K562 (cell line): Measurements from ENCODE around the gene ANKRD13D. TPM values are rescaled to one million over a fixed set of nuclear protein-coding genes. Genes with fewer than 3 reads are reported as not detected.

Experiments used
- BHLHE40 ChIP-seq: IDR thresholded peaks from 2 replicates; pipeline ENCODE4 v1.6.1; 2011; ENCODE audit warnings: low read length, improper control_type of control experiment
- CUX1 ChIP-seq: fragments of 200-800 bp; sonication (Bioruptor generic); IDR thresholded peaks from 2 replicates; pipeline ENCODE4 v1.6.1; 2016; ENCODE audit warnings: missing genetic modification characterization, missing compliant biosample characterization
- DACH1 ChIP-seq: fragments of 450-650 bp; IDR thresholded peaks from 2 replicates; pipeline ENCODE4 v1.6.1; 2018; ENCODE audit not compliant: partially characterized antibody
- DMBX1 ChIP-seq: fragments of 250-450 bp; sonication (Bioruptor Pico); IDR thresholded peaks from 2 replicates; pipeline ENCODE4 v1.8.0; 2022; ENCODE audit warnings: inconsistent platforms, mild to moderate bottlenecking, moderate library complexity, borderline replicate concordance
- E2F6 ChIP-seq, 2 experiments: IDR thresholded peaks; 2 replicates each; pipeline ENCODE4 v1.6.1; 2011; ENCODE audit warnings: borderline replicate concordance in 1 of 2, control low read depth in 1 of 2, low read depth in 1 of 2, low read length in 1 of 2, mild to moderate bottlenecking in 1 of 2, mixed read lengths in 1 of 2, moderate library complexity in 1 of 2; ENCODE audit not compliant: insufficient read depth in 1 of 2, insufficient read length in 1 of 2, poor library complexity in 1 of 2, severe bottlenecking in 1 of 2; ENCODE audit errors: extremely low read depth in 1 of 2
- EHMT2 ChIP-seq: fragments of 450-650 bp; IDR thresholded peaks from 2 replicates; pipeline ENCODE4 v1.6.1; 2018; ENCODE audit warnings: antibody characterized with exemption
- FOXJ2 ChIP-seq: fragments of 200-800 bp; sonication (Bioruptor generic); IDR thresholded peaks from 2 replicates; pipeline ENCODE4 v1.6.1; 2016; ENCODE audit warnings: missing genetic modification characterization, missing compliant biosample characterization
- FOXP1 ChIP-seq: sonication (generic); formaldehyde crosslinking; IDR thresholded peaks from 2 replicates; pipeline ENCODE4 v1.8.0; 2022; ENCODE audit warnings: mild to moderate bottlenecking, missing genetic modification reagents
- HNRNPUL1 ChIP-seq: fragments of 200-400 bp; formaldehyde crosslinking; IDR thresholded peaks from 2 replicates; pipeline ENCODE4 v1.6.1; 2017; ENCODE audit warnings: low read length
- LCOR ChIP-seq: sonication (generic); formaldehyde crosslinking; IDR thresholded peaks from 2 replicates; pipeline ENCODE4 v1.8.0; 2022; ENCODE audit warnings: mild to moderate bottlenecking, missing genetic modification reagents
- MIER1 ChIP-seq: fragments of 450-650 bp; IDR thresholded peaks from 2 replicates; pipeline ENCODE4 v1.6.1; 2016; ENCODE audit warnings: antibody characterized with exemption, mild to moderate bottlenecking, low read depth
- NRF1 ChIP-seq, 2 experiments: fragments of 450-650 bp; IDR thresholded peaks in 1 of 2; conservative IDR thresholded peaks in 1 of 2; 2 replicates each; pipeline ENCODE4 v1.6.1; 2014; ENCODE audit warnings: mild to moderate bottlenecking in 2 of 2
- RB1 ChIP-seq: fragments of 450-650 bp; IDR thresholded peaks from 2 replicates; pipeline ENCODE4 v1.6.1; 2017; ENCODE audit warnings: low read depth, mild to moderate bottlenecking
- SMAD1 ChIP-seq: fragments of 150-350 bp; IDR thresholded peaks from 2 replicates; pipeline ENCODE4 v1.6.1; 2014; ENCODE audit warnings: low read length, low read depth; ENCODE audit not compliant: partially characterized antibody
- SREBF1 ChIP-seq: fragments of 150-350 bp; IDR thresholded peaks from 2 replicates; pipeline ENCODE4 v1.6.1; 2014; ENCODE audit warnings: antibody characterized with exemption, low read depth, low read length, borderline replicate concordance
- SRSF7 ChIP-seq: fragments of 200-400 bp; formaldehyde crosslinking; optimal IDR thresholded peaks from 2 replicates; pipeline ENCODE3; 2017; ENCODE audit warnings: mild to moderate bottlenecking, low read depth, low read length
- STAT5B ChIP-seq: fragments of 250-450 bp; sonication (Bioruptor Pico); IDR thresholded peaks from 2 replicates; pipeline ENCODE4 v1.8.0; 2021; ENCODE audit warnings: mild to moderate bottlenecking, inconsistent platforms
- TCF3 ChIP-seq: sonication (generic); formaldehyde crosslinking; IDR thresholded peaks from 2 replicates; pipeline ENCODE4 v1.4.0; 2020; ENCODE audit warnings: mild to moderate bottlenecking, missing genetic modification reagents
- THRAP3 ChIP-seq: fragments of 450-650 bp; IDR thresholded peaks from 2 replicates; pipeline ENCODE4 v1.6.1; 2016; ENCODE audit warnings: mild to moderate bottlenecking, inconsistent platforms, borderline replicate concordance
- XRCC4 ChIP-seq: IDR thresholded peaks from one replicate; pipeline ENCODE4 v1.6.1; 2011; ENCODE audit not compliant: insufficient read depth, insufficient read length; ENCODE audit errors: extremely low read depth
- ZBTB7A ChIP-seq: IDR thresholded peaks from 2 replicates; pipeline ENCODE4 v1.6.1; 2011; ENCODE audit warnings: low read depth, mild to moderate bottlenecking, low read length, moderate library complexity, borderline replicate concordance; ENCODE audit not compliant: control insufficient read depth
- ZNF134 ChIP-seq: fragments of 250-450 bp; sonication (Bioruptor Pico); conservative IDR thresholded peaks from 2 replicates; pipeline ENCODE4 v1.4.0; 2020
- ZNF184 ChIP-seq: sonication (generic); formaldehyde crosslinking; IDR thresholded peaks from 2 replicates; pipeline ENCODE4 v1.5.0; 2020; ENCODE audit warnings: missing genetic modification reagents
- ZNF79 ChIP-seq: fragments of 250-450 bp; sonication (Bioruptor Pico); IDR thresholded peaks from 2 replicates; pipeline ENCODE4 v1.4.0; 2020; ENCODE audit warnings: low read depth, mild to moderate bottlenecking, moderate library complexity
- polyA plus RNA-seq, 8 experiments: library from polyadenylated mRNA; depleted of rRNA in 4 of 8; stranded (reverse) in 5 of 8; unstranded in 3 of 8; fragments of >200 nt; fragmentation: Nextera tagmentation in 2 of 8; fragmentation: Illumina TruSeq in 1 of 8; extraction: Ambion mirVana in 2 of 8; extraction: Trizol in 1 of 8; gene quantifications; 2 replicates each; pipeline versions ENCODE4 v1.2.1 to v1.2.3, GENCODE V29; 2011 to 2014; ENCODE audit warnings: inconsistent platforms in 1 of 8, missing spikeins in 1 of 8
- total RNA-seq, 7 experiments: library from RNA; depleted of rRNA in 6 of 7; stranded (reverse); fragments of >200 nt in 6 of 7; fragmentation: Illumina TruSeq in 2 of 7; extraction: Trizol in 2 of 7; gene quantifications; 2 replicates each; pipeline versions ENCODE4 v1.2.1 to v1.2.3, GENCODE V29; 2011 to 2021; ENCODE audit warnings: low replicate concordance in 1 of 7

The ANKRD13D gene
- total and polyA plus RNA-seq, 9 of the 15 experiments (the other 6 are each of a cell fraction or from before 2014, with no cell fraction given) = 0.94 to 40.9 (median 22.4) TPM

GRCh38 chr11:67288452-67289225 lies 464 bp upstream of the ANKRD13D start (continued):
- TF ChIP-seq E2F6 (IDR thresholded peaks at IDR 0.05; ENCODE audit: borderline replicate concordance in 1 of 2, extremely low read depth in 1 of 2, insufficient read depth in 1 of 2, insufficient read length in 1 of 2, low read depth in 1 of 2, low read length in 1 of 2, poor library complexity in 1 of 2, severe bottlenecking in 1 of 2) (peak; percentile 74 to 83), NRF1 (conservative IDR thresholded peaks at IDR 0.05 in 1 of 2, IDR thresholded peaks at IDR 0.05 in 1 of 2) (peak; percentile 94 to 95), FOXJ2 (tag) (no peak), TCF3 (CRISPR knock-in tag) (no peak), THRAP3 (no peak), MIER1 (no peak), SMAD1 (no peak), DMBX1 (CRISPR knock-in tag) (0 out of 2 replicates have a peak, but pooled peaks have one; percentile 8), ZNF184 (CRISPR knock-in tag) (no peak), EHMT2 (no peak), SRSF7 (no peak), ZNF134 (no peak), SREBF1 (peak; percentile 67; the same call in 1 of the 2 replicates), LCOR (CRISPR knock-in tag) (peak; percentile 19; the same call in 1 of the 2 replicates), CUX1 (CRISPR knock-in tag) (no peak), DACH1 (no peak), FOXP1 (CRISPR knock-in tag) (no peak; the same call in 1 of the 2 replicates), ZNF79 (CRISPR knock-in tag) (no peak), STAT5B (CRISPR knock-in tag) (no peak), HNRNPUL1 (no peak), XRCC4 (no peak), BHLHE40 (peak; percentile 76), ZBTB7A (peak; percentile 96), RB1 (peak; percentile 69)
